Kidney tubule cell (primary cell): ENCODE results near the gene DMRT3.

Experiments
- DNase-seq: peaks from one replicate; pipeline ENCODE4 v3.0.0-alpha.2; 2018; ENCODE audit warnings: low spot score

Gene DMRT3, protein sequence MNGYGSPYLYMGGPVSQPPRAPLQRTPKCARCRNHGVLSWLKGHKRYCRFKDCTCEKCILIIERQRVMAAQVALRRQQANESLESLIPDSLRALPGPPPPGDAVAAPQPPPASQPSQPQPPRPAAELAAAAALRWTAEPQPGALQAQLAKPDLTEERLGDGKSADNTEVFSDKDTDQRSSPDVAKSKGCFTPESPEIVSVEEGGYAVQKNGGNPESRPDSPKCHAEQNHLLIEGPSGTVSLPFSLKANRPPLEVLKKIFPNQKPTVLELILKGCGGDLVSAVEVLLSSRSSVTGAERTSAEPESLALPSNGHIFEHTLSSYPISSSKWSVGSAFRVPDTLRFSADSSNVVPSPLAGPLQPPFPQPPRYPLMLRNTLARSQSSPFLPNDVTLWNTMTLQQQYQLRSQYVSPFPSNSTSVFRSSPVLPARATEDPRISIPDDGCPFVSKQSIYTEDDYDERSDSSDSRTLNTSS

DNA sequence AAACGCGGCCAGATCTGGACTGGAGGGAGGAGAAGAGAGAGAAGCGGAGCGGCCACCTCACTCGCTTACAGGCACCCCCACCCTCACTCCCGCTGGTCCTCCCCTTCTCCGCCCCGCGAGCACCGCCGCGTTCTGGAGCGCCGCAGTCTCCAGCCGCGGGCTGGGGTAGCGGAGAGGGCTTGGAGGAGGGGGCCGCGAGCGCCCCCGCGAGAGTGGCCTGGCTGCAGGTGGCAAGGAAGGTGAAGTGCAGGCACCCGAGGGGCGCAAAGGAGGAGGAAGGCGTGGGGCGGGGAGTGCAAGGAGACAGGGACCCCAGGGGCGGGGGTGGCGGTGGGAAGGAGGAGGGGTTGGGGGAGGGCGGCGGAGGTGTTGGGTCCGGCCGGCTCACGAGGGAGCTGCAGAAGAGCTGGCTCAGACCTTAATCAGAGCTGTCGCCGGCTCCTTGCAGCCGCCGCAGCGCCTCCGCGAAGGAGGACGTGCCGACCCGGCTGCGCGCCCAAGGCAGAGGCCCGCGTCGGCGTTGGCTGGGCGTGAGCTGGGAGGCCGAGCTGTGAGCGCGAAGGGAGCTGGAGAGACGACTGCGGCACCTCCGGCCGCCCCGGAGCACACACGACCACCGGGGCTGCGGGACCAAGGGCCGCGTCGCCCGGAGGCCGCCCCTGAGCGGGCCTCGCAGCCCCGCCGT lies at the start of gene DMRT3:
TSS of gene DMRT3 (plus strand) at position 398 of the 685 bp plus-strand sequence. CDS start 347 bp downstream, outside the sequence.
- DNase-seq, result no peak

DNA sequence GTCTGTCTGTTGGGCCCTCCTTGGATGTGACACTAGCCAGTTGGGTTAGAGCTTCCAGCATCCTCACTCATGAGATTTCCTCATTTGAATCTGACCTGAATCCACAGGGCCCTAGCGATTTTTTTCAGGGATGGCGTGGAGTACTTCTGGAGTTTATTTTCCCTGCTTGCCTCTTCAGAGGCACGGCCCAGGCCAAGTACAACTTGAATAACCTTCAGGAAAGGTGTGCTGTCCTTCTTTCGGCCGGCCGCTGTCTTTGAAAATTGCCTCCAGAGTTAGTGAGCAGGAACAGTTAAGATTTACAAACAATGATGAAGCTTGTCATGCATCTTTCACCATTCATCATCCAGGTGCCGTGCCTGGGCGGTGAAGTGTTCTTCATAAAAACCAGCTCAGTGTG lies 49.5 kb upstream of the DMRT3 start:
- no peak for DNase-seq

DNA sequence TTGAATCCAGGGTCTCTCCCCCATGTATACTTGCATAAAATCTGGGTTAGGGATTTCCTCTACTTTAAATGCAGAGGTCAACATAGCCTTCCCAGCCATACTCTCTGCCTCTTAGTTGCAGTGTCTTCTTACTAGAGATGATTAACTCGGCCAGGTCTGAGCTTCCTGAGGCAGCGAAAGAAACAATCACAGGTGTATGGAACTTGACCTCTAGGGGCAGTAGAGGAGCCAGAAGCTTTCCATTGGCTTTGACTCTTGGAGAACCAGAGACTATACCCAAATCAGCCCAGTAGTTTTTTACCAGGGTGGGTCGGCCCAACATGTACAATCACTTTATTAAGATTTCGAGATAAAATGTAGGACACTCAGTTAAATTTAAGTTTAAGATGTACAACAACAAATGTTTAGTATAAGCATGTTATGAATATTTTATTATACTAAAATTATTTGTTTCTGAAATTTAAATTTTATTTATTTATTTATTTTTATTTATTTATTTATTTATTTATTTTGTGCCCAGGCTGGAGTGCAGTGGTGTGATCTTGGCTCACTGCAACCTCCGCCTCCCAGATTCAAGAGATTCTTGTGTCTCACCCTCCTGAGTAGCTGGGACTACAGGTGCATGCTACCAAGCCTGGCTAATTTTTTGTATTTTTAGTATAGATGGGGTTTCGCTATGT lies 48.0 kb upstream of the DMRT3 start:
- peak; percentile 71 for DNase-seq

DNA sequence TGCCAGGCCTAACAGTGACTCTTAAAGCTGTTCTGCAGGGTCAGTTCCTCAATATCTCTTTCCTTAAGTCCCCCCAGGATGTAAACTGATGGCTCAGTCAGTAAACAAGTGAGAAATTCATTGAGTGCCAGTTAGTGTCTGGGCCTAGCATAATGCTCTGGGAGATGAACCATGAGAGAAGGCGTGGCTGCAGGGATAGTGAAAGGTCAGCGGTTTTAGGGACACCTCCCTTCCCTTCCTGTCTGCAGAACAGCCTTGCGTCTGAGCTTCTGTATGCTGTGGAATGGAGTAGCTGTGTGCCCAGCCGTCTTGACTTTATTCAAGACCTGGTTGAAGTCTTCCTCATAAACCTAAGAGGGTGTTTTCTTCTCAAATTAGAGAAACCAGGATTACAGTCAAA lies 46.7 kb upstream of the DMRT3 start:
- DNase-seq, result no peak

DNA sequence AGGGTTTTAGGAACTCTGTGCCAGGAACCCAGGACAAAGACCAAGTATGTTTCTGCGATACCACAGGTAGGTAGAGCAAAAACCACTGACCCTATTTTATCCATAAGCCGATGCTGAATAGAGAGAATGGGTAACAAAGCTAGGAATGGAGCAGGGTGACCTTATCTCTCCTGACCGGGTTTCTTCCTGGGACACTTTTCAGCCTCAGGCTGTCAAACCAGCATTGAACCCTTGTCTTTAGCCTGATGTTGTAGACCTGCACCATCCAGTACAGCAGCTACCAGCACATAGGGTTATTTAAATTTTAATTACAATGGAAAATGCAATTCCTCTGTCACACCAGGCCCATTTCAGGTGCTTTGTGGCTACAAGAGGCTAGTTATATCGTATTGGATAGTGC lies 43.1 kb upstream of the DMRT3 start:
- no peak for DNase-seq

DNA sequence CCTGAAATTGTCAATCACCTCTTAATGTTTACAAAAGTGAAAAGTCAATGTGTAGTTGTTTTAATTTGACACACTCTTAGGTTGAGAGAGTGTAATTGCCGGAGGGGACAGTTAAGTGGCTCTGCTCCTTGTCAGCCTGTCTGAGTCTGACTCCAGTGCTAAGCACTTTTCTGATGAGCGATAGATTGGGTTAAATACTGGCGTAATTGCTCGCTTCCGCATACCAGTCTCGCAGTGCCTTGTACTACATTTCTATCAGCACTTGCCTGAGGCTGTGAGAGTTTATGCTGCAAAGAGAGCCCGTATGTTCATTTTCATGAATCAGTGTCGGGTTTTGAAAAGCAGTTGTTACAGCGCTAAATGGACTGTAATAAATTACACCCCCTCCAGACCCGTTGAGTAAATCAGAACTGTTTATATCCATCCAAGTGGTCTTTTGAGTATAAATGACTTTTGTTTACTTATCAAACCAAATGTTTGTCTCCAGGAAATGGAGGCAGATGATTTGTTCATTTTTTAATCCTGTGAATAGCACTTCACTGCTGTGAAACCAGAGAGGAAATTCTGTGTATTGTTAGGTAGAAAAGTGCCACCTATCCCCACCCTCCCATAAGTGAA lies 41.0 kb upstream of the DMRT3 start:
- DNase-seq, result peak; percentile 52

DNA sequence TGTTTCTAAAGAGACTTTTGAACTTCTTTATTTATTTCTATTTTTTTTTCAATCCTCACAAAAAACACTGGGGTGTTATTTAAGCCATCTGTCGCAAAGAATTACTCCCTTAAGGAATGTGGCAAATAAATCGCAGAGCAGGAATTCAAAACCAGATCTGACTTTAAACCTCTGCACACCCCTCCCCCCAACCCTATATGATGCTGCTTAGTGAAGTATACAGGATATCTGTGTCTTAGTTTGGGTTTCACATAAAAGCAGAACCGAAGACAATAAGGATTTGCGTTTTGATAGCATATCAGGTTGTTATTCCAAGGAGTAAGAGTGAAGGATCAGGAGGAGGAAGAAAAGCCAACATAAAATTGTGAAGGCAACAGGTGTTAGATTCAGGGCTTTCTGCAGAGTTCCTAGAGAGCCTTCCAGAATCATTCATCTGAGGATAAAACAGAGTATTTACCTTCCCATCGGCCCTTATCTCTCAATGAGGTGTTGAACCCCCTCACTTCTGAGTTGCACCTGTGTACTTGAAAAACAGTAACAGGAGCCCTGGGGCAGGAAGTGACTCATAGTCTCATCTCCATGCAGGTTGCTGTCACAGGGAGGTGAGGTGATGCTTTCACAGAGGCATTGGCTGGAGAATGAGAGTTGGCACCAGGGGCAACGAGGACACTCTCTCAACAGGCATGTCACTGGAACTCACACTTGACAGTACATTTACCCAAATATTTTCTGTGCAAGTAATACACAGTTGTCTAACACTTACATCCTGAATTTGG lies 33.5 kb upstream of the DMRT3 start:
- DNase-seq, result peak; percentile 21

DNA sequence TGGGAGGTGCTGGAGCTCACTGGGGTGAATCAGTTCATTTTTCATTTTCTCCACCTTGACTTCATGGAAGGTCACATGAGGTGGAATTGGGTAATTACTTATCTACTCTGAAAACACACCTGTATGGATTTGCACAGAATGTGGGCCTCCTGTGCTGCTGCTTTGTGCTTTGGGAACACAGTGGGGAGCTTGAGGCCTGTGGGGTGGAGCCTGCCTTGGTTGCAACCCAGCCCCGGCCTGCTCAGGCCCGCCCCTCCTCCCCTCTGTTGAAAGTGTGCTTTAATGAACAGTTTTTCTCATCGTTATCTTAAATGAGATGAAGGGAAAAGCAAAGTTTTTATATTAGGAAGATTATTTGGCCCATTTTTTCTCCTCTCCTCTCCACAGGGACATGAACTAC lies 28.5 kb upstream of the DMRT3 start:
- DNase-seq, result no peak

DNA sequence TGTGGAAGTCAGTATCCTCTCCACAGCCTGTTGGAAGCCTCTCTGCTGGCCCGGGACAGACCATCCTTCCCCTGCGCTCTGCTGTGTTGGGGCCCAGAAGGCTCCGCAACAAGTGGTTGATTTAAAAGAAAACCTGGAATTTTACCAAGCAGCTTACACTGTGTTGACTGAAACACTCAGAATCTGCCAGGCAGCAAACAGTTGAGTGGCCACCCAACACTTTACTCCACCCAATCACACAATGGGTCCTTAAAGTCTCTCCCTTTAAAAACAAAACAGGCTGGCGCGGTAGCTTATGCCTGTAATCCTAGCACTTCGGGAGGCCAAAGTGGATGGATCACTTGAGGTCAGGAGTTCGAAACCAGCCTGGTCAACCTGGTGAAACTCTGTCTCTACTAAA lies 28.0 kb upstream of the DMRT3 start:
- DNase-seq, result no peak

DNA sequence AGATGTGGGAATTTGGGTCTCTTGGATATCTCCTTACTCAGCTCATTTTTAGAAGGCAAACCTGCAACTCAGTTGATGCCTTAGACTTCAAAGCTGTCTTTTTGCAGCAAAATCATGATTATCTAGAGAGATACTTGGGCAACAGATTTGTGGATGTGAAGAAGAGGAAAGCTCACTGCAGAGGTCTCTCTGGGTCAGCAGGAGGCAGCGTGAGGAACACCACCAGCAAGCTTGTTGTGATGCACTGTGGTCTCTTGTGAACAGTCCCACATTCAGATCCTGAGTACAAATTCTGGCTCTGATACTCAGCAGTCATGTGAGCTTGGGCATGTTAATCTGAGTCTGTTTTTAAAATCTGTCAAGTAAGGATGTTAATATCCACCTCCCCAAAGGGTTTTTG lies 26.3 kb upstream of the DMRT3 start:
- no peak for DNase-seq

DNA sequence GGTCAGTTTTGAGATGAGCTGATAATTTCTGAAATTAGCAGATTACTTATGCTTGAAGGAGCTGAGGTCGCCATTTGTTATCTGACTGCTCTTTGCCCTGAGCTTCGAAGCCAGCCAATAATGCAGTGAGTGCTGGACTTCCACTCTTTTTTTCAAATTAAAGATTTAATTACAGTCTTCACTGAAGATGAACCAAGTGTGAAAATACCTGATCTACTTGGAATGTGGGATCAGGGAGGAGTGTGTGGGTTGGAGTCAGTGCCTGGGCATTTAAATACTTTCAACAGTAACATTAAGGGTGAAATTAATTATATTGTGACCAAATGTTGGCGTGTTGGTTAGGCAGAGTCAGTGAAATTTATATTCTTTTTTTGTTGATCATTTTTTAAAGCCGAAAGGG lies 23.9 kb upstream of the DMRT3 start:
- DNase-seq, result no peak

DNA sequence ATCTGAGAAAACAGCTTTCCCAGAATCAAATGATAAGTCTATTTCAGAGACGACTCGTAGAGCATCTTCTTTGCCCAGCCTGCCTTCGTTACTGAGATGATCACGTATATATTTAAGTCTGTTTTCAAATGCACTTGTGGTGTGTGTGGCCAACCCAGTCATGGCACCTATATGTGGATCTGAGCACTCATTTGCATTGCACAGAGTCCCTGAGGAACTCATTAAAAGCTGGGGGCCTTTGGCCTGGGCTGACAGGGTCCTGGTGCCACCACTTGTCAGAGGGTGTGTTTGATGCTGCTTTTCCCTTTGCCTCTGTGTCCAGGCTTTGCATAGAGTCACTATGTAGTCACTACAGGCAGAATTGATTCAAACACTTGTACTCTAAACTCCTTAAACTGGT lies 17.4 kb upstream of the DMRT3 start:
- DNase-seq, result no peak

DNA sequence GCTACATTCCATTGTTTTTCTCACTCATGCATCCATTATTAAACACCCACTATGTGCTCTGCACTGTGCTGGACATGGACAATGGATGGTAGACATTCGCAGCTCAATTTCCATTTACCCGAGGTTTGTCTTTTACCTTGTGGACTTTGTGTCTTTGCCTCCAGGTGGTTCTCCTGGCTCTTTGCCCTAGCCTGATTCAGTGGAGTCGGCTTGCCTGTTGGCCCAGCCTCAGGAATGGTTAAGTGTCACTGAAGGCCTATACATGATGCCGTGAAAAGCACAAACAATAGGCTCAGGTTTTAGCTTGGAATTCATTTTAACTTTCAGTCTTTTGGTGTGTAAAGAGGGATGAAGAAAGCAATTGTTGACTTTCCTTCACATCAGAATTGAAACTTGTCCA lies 16.5 kb upstream of the DMRT3 start:
- DNase-seq, result no peak

DNA sequence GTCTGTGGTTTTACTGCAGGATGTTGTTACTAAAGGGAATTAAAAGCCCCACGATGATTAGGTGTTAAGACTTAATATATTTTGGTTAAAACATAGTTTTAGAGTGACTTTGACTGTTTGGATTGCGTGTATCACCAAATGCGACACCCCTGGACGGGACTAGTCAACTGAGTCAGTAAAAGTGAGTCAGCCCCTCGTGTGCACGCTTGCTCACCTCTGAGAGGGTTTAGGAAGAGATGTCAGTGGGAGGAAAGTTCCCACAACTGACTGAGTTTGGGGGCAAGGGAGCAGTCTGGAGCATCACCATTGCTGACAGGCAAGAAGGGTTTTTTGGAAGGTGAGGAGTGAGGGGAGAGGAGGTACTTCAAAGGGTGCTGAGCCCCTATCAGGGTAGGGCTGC lies 14.4 kb upstream of the DMRT3 start:
- peak; percentile 30 for DNase-seq

DNA sequence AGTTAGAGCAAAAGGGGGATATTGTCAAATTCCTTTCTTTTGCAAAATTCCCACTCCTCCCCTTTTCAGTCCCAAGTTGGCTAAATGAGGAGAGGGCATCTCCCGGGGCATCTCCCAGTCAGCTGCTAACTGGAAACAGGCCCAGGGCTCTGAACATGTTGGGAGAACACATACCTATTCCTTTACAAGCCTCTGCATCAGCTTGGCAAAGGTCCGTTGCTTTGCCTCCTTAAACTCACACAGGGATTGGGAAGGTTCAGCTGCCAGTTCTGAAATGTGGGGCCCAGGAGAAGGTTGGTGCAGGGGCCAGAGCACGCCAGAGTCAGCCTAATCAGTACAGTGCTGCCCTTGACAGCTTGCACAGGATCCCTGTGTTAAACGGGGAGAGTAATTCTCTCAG lies 11.0 kb upstream of the DMRT3 start:
- no peak for DNase-seq

DNA sequence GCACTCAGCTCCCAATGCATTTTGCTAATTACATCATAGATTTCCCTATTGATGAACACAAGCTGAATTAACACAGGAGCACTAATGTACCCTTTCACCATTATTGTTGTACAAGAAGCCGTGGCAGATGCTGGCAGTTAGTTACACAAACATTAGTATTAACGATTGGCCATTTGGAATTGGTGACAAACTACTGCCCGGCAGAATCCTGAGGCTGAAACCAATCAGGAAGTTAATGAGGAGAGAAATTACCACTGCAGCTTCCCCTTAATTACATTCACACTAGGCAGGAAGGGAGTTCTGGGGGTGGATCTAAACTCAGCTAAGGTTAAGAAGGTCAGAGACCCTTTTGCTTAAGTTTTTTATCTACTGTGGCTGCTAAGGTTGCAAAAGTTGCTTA lies 9.6 kb upstream of the DMRT3 start:
- DNase-seq, result no peak

DNA sequence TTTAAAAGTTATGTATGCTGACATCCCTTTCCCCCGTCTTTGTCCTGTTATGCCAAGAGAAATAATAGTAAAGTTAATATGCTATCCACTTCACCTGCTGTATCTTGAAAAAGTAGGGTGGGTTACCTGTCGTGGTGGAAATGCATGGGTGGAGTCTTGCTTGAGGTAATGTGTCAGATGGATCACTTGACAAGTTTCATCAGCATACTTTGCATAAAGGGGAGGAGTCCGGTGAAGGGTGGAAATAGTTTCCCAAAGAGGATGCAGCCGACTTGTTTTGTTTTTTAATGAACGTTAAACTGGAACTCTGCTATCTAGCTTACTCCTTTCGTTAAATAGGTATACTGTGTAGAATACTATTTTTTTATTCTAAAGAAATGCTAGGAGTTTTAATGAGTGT lies 9.0 kb upstream of the DMRT3 start:
- no peak for DNase-seq

DNA sequence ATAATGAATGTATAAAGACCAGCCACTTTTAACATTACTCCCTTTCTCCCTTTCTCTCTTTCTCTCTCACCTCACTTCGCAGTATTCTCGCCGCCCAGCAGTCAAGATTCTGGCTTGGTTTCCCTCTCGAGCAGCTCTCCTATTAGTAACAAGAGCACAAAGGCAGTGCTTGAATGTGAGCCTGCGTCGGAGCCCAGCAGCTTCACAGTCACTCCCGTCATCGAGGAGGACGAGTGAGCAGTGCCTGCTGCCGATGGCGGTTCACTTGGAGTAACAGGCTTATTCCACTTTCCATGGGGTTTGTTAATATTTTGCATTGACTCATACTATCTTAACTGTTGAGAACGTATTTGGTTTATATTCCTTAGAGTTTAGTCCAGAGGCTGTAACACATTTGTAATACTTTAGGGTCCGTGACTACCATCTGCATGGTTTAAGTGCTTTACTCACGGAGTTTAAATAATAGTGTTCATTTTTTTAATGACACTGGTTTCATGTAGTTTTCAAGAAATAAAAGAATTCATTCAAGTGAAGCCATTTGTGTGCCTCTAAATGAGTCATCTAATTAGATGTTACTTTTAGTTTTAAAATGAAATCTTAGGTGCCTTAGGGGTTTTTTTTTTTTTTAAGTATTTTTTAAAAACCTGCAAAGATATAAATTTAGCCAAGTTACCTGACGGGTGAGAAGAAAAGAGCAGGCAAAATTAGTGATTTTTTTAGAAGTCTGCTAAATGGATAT lies 8.4 kb upstream of the DMRT3 start:
- DNase-seq, result peak; percentile 12

DNA sequence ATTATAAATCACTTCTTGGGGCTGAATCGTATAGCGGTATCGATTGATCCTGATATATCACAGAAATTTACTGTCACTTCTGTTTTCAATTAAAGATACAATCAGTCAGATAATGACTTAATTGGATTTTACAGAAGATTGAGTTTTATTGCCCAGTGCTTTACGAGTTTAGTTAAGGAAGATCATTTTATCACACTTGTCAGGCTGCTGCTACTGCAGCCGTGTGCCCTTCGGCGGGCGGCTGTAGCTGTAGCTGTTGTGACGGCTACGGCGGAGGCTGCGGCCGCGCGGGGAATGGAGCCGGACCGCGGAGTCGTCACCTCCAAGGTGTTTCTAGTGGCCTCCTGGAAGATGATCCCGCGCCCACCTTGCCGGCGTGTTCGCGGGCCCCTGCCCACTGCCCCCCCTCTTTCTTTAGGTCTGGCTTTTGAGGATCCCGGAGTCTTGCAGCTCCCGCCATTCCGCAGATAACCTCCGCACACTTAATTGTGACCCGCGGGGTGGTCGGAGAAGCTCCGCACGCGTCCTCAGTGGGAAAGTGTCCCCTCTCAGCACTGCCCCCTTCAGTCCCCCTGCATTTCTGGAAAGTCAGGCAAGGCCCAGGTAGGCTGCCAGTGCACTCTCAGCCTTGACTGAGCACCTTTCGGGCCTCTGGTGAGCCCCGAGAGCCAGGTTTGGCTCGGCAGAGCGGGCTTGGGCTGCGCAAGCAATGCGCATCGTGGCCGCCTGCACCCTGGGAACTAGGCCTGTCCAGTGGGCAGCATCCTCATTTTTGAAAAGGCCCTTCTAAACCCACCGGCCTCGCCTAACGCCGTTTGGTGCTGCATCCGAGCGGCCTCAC lies 6.9 kb upstream of the DMRT3 start:
- no peak for DNase-seq
